ENCODE measurements around the gene MYOD1. TPM values are rescaled to one million over a fixed set of nuclear protein-coding genes. Genes with fewer than 3 reads are reported as not detected.

MYOD1 gene
- total RNA-seq, 2 experiments from 2014 or later = not detected

DNA sequence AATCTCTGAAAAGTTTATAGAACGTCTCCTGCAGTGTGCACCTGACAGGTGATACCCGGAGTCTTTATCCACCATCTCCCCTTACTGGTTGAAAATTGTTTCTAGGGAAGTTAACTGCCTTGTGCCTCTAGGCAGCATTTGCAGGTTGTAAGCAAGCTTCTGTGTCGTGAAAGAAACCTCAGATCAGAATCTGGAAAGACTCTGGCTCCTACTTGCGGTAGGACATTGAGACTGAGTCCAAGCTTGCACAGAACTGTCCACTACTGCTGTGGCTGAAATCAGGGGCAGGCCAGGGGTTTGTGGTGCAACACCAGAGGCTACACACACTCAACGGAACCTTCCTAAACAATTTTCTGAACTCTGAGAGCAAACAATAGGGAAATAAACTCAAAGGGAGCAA lies 34.8 kb upstream of the MYOD1 start:
- POLR2A ChIA-PET = no interaction called here
- H4K20me1 ChIP-seq (ENCODE audit: insufficient read depth, low read length) = no peaks in the 10 kb centered on the region
- no peaks in the 10 kb centered on the region for H3K9me3 ChIP-seq (ENCODE audit: low read length)
- no peaks in the 10 kb centered on the region for H3K36me3 ChIP-seq (ENCODE audit: insufficient read depth, low read length)
- DNase-seq (ENCODE audit: low spot score) = no peak
- no peak overlapping the region for H3K27ac ChIP-seq (ENCODE audit: low read depth, low read length, poor library complexity, severe bottlenecking)
- no peak overlapping the region for H3K4me3 ChIP-seq (ENCODE audit: low read depth, low read length, poor library complexity, severe bottlenecking)
- CTCF ChIA-PET (ENCODE audit: unreplicated experiment) = no interaction called here
- no peaks in the 10 kb centered on the region for H3K9me2 ChIP-seq (ENCODE audit: insufficient read depth, low read length)
- TF ChIP-seq, protein P1, sequence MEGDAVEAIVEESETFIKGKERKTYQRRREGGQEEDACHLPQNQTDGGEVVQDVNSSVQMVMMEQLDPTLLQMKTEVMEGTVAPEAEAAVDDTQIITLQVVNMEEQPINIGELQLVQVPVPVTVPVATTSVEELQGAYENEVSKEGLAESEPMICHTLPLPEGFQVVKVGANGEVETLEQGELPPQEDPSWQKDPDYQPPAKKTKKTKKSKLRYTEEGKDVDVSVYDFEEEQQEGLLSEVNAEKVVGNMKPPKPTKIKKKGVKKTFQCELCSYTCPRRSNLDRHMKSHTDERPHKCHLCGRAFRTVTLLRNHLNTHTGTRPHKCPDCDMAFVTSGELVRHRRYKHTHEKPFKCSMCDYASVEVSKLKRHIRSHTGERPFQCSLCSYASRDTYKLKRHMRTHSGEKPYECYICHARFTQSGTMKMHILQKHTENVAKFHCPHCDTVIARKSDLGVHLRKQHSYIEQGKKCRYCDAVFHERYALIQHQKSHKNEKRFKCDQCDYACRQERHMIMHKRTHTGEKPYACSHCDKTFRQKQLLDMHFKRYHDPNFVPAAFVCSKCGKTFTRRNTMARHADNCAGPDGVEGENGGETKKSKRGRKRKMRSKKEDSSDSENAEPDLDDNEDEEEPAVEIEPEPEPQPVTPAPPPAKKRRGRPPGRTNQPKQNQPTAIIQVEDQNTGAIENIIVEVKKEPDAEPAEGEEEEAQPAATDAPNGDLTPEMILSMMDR (conservative IDR thresholded peaks at IDR 0.05; ENCODE audit: low read length) = no peak
- TF ChIP-seq EZH2phosphoT487 (IDR thresholded peaks at IDR 0.05; ENCODE audit: borderline replicate concordance, low read depth, low read length) = no peak
- H3K4me1 ChIP-seq (ENCODE audit: insufficient read depth, low read length, poor library complexity, severe bottlenecking) = no peaks in the 10 kb centered on the region
- H3K79me2 ChIP-seq (ENCODE audit: insufficient read depth, low read depth, low read length) = no peaks in the 10 kb centered on the region
- intact Hi-C loops (cut with micrococcal nuclease; ENCODE audit: unreplicated experiment) = no loop called here
- no peak overlapping the region for H3K4me2 ChIP-seq (ENCODE audit: low read length)
- no peak overlapping the region for H2AFZ ChIP-seq (ENCODE audit: low read length)
- BruUV-seq (replicated peaks) = no TSS peak

DNA sequence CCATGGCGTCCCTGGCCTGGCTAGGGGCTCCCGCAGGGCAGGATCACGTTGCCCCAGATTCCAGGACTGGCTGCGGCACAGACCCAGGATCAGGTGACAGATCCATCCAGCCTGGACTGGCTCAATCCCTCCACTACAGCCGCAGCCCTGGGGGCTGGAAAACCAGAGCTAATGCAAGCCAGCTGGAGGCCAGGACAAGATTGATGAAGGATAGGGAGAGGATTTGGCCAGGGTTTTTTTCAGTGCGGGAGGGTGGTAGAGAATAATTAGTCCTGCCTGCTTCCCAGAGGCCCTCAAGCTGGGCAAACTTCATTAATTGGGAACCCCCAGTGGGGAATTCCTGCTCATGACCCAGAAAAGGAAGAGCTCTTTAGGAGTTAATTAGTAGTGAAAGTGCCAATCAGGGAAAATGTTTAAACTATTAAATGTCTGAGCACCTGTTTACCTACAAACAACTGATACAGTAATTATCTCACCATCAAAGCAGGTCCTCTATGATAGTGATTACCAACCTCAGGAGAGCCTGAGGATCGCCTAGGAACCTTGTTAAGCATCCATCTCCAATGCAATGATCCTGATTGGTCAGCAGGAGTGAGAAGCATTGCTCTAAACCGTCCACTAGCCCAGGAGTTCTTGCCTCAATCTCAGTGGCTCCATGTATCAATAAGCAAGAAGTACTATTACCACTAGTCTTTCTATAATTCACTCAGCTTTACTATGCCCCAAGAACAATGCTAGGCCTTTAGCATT lies 33.0 kb upstream of the MYOD1 start:
- Histone ChIP-seq H3K9me3 (ENCODE audit: low read length) (no peaks in the 10 kb centered on the region), H3K36me3 (ENCODE audit: insufficient read depth, low read length) (no peaks in the 10 kb centered on the region), H3K4me3 (ENCODE audit: low read depth, low read length, poor library complexity, severe bottlenecking) (no peak overlapping the region), H3K79me2 (ENCODE audit: insufficient read depth, low read depth, low read length) (no peaks in the 10 kb centered on the region), H3K4me1 (ENCODE audit: insufficient read depth, low read length, poor library complexity, severe bottlenecking) (no peaks in the 10 kb centered on the region), H4K20me1 (ENCODE audit: insufficient read depth, low read length) (no peaks in the 10 kb centered on the region), H3K27ac (ENCODE audit: low read depth, low read length, poor library complexity, severe bottlenecking) (no peak overlapping the region), H3K9me2 (ENCODE audit: insufficient read depth, low read length) (no peaks in the 10 kb centered on the region), H2AFZ (ENCODE audit: low read length) (no peak overlapping the region), H3K4me2 (ENCODE audit: low read length) (no peak overlapping the region)
- intact Hi-C loops (cut with micrococcal nuclease; ENCODE audit: unreplicated experiment) = no loop called here
- DNase-seq (ENCODE audit: low spot score) = no peak
- TF ChIP-seq, protein P1 (conservative IDR thresholded peaks at IDR 0.05; ENCODE audit: low read length) = no peak
- no peak for TF ChIP-seq EZH2phosphoT487 (IDR thresholded peaks at IDR 0.05; ENCODE audit: borderline replicate concordance, low read depth, low read length)
- ChIA-PET POLR2A (no interaction called here), CTCF (ENCODE audit: unreplicated experiment) (no interaction called here)
- no TSS peak for BruUV-seq (replicated peaks)

DNA sequence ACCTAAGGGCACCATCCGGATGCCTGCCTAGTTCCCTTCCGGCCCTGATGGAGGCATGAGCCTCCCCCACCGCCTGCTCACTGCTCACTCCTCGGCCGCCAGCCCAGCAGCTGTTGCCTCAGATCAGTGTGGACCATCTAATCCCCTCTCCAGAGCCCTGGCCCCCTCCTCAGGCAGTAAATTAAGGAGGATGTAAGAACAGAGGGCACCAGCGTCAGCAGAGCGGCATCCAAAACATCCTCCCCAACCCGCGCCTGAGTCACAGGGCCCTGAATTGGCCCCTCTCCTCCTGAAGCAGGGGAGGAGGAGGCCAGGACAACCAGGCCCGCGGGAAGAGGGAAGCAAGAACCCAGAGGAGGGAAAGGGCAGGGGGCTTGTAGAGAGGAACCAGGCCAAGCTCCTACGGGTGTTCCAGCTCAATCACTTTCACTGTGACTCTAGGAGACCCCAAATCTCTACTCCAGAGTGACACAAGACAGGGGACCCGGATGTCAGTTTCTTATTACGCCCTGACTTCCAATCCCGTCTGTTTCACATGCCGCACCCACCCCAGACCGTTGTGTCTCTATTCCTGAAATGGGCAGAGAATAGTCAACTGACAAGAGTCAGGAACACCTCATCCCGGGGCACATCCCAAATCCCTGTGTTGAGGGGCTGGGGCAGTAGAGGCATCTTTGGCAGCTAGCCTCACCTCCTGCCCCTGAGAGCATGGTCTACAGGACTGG lies 31.3 kb upstream of the MYOD1 start:
- TF ChIP-seq EZH2phosphoT487 (IDR thresholded peaks at IDR 0.05; ENCODE audit: borderline replicate concordance, low read depth, low read length) = no peak
- TF ChIP-seq, protein P1 (conservative IDR thresholded peaks at IDR 0.05; ENCODE audit: low read length) = no peak
- Histone ChIP-seq H3K4me1 (ENCODE audit: insufficient read depth, low read length, poor library complexity, severe bottlenecking) (no peaks in the 10 kb centered on the region), H3K4me3 (ENCODE audit: low read depth, low read length, poor library complexity, severe bottlenecking) (no peak overlapping the region), H3K4me2 (ENCODE audit: low read length) (no peak overlapping the region), H4K20me1 (ENCODE audit: insufficient read depth, low read length) (no peaks in the 10 kb centered on the region), H3K79me2 (ENCODE audit: insufficient read depth, low read depth, low read length) (no peaks in the 10 kb centered on the region), H3K27ac (ENCODE audit: low read depth, low read length, poor library complexity, severe bottlenecking) (no peak overlapping the region), H2AFZ (ENCODE audit: low read length) (no peak overlapping the region), H3K36me3 (ENCODE audit: insufficient read depth, low read length) (no peaks in the 10 kb centered on the region), H3K9me2 (ENCODE audit: insufficient read depth, low read length) (no peaks in the 10 kb centered on the region), H3K9me3 (ENCODE audit: low read length) (no peaks in the 10 kb centered on the region)
- ChIA-PET CTCF (ENCODE audit: unreplicated experiment) (no interaction called here), POLR2A (no interaction called here)
- intact Hi-C loops (cut with micrococcal nuclease; ENCODE audit: unreplicated experiment) = no loop called here
- no peak for DNase-seq (ENCODE audit: low spot score)
- no TSS peak for BruUV-seq (replicated peaks)
